ENCODE measurements around the gene MARCHF2.

MARCHF2 gene

DNA sequence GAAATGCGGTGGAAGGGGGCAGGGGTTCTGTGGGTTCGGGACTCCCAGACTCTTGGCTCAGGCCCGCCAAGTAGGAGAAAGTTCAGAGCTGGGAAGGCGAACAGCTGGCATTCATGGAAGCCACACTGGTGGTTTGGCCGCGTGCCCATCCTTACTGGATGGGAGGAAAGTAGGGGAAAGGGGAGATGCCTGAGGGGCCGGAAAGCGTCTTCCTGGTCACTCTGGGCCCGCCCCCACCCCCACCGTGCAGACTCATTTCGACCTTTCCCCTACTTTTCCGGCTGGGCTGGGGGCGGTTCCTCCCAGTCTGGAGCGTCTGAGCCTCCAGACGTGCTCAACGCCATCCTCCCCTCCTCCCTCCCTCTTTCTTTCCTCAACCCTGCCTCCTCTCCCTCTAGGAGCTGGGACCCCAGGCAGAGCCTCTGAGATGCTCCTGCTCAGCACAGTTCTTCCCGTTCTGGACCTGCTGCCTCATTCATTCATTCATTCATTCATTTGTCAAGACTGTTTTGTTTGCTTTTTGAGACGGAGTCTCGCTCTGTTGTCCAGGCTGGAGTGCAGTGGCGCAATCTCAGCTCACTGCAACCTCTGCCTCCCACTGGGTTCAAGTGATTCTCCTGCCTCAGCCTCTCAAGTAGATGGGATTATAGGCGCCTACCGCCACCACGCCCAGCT is 45.6 kb upstream of the MARCHF2 start:
- H3K9me3 ChIP-seq (ENCODE audit: control insufficient read depth, insufficient read depth, low read depth, low read length) = no peaks in the 10 kb centered on the region
- H3K4me1 ChIP-seq (ENCODE audit: control insufficient read depth, insufficient read depth, low read length) = peaks cover 20% of the 10 kb centered on the region
- ChIA-PET CTCF (interaction anchor here (1.1 to 3.6 kb wide), 2 partner anchors 14 to 31 kb away, joined by 3 to 35 read pairs; no protein-coding TSS in a partner anchor), POLR2A (interaction anchor here (0.6 to 1.7 kb wide), 8 partner anchors 12 to 159 kb away, joined by 3 to 10 read pairs (median 3); partner anchors contain the start of genes MARCHF2 and RAB11B)
- H3K4me3 ChIP-seq (ENCODE audit: low read depth, low read length) = peak overlapping the region; percentile 28
- no peak overlapping the region for H3K27ac ChIP-seq (ENCODE audit: extremely low read depth, low read depth, low read length)
- H3K36me3 ChIP-seq (ENCODE audit: control insufficient read depth in 2 of 2, insufficient read depth in 1 of 2, low read length in 2 of 2) = no peaks in the 10 kb centered on the region
- peak; percentile 97 for TF ChIP-seq PRDM10 (tag by site-specific recombination; IDR thresholded peaks at IDR 0.05)
- TF ChIP-seq ZXDB (tag by site-specific recombination; IDR thresholded peaks at IDR 0.05) = peak; percentile 75; the same call in 1 of the 2 replicates
- TF ChIP-seq, protein P1, sequence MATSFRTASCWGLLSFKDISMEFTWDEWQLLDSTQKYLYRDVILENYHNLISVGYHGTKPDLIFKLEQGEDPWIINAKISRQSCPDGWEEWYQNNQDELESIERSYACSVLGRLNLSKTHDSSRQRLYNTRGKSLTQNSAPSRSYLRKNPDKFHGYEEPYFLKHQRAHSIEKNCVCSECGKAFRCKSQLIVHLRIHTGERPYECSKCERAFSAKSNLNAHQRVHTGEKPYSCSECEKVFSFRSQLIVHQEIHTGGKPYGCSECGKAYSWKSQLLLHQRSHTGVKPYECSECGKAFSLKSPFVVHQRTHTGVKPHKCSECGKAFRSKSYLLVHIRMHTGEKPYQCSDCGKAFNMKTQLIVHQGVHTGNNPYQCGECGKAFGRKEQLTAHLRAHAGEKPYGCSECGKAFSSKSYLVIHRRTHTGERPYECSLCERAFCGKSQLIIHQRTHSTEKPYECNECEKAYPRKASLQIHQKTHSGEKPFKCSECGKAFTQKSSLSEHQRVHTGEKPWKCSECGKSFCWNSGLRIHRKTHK (tag by site-specific recombination; IDR thresholded peaks at IDR 0.05) = no peak
- TF ChIP-seq SP7 (tag by site-specific recombination; IDR thresholded peaks at IDR 0.05) = peak; percentile 92
- TF ChIP-seq, protein P2, sequence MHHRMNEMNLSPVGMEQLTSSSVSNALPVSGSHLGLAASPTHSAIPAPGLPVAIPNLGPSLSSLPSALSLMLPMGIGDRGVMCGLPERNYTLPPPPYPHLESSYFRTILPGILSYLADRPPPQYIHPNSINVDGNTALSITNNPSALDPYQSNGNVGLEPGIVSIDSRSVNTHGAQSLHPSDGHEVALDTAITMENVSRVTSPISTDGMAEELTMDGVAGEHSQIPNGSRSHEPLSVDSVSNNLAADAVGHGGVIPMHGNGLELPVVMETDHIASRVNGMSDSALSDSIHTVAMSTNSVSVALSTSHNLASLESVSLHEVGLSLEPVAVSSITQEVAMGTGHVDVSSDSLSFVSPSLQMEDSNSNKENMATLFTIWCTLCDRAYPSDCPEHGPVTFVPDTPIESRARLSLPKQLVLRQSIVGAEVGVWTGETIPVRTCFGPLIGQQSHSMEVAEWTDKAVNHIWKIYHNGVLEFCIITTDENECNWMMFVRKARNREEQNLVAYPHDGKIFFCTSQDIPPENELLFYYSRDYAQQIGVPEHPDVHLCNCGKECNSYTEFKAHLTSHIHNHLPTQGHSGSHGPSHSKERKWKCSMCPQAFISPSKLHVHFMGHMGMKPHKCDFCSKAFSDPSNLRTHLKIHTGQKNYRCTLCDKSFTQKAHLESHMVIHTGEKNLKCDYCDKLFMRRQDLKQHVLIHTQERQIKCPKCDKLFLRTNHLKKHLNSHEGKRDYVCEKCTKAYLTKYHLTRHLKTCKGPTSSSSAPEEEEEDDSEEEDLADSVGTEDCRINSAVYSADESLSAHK (tag by site-specific recombination; IDR thresholded peaks at IDR 0.05) = no peak
- 0 out of 2 replicates have a peak, but pooled peaks have one; percentile 16 for TF ChIP-seq KLF10 (tag by site-specific recombination; IDR thresholded peaks at IDR 0.05)
- TF ChIP-seq ZBTB21 (tag by site-specific recombination; IDR thresholded peaks at IDR 0.05) = peak; percentile 57; the same call in 1 of the 2 replicates
- no peak for TF ChIP-seq ZNF292 (tag by site-specific recombination; IDR thresholded peaks at IDR 0.05; ENCODE audit: borderline replicate concordance, low read depth)
- peak; percentile 96 for TF ChIP-seq PRDM1 (tag by site-specific recombination; IDR thresholded peaks at IDR 0.05)
- TF ChIP-seq ZNF175 (tag by site-specific recombination; IDR thresholded peaks at IDR 0.05) = no peak
- peak; percentile 42 for TF ChIP-seq ZNF341 (tag by site-specific recombination; IDR thresholded peaks at IDR 0.05; ENCODE audit: low read depth)
- TF ChIP-seq ZNF692 (tag by site-specific recombination; IDR thresholded peaks at IDR 0.05) = peak; percentile 58
- peak; percentile 23 for TF ChIP-seq ZBTB26 (tag by site-specific recombination; optimal IDR thresholded peaks at IDR 0.05)
- no peak for TF ChIP-seq ZNF670 (tag by site-specific recombination; IDR thresholded peaks at IDR 0.05; ENCODE audit: low read depth)
- peak; percentile 79 for TF ChIP-seq GLIS1 (tag by site-specific recombination; IDR thresholded peaks at IDR 0.05)
- no peak for TF ChIP-seq ZNF621 (tag by site-specific recombination; IDR thresholded peaks at IDR 0.05)
- TF ChIP-seq ZNF121 (tag by site-specific recombination; IDR thresholded peaks at IDR 0.05) = peak; percentile 98
- 0 out of 2 replicates have a peak, but pooled peaks have one; percentile 24 for TF ChIP-seq ZSCAN30 (tag by site-specific recombination; IDR thresholded peaks at IDR 0.05)
- peak; percentile 76; the same call in 1 of the 2 replicates for TF ChIP-seq ZEB2 (tag by site-specific recombination; IDR thresholded peaks at IDR 0.05)
- peak; percentile 97 for TF ChIP-seq ZNF24 (tag by site-specific recombination; IDR thresholded peaks at IDR 0.05)
- peak; percentile 61; the same call in 1 of the 2 replicates for TF ChIP-seq ZNF843 (tag by site-specific recombination; IDR thresholded peaks at IDR 0.05)
- peak; percentile 4 for TF ChIP-seq ZSCAN23 (tag by site-specific recombination; IDR thresholded peaks at IDR 0.05)
- TF ChIP-seq KLF8 (tag by site-specific recombination; IDR thresholded peaks at IDR 0.05) = 0 out of 2 replicates have a peak, but pooled peaks have one; percentile 41
- TF ChIP-seq SP2 (tag by site-specific recombination; IDR thresholded peaks at IDR 0.05) = peak; percentile 85
- TF ChIP-seq ZBTB48 (tag by site-specific recombination; IDR thresholded peaks at IDR 0.05) = peak; percentile 68; the same call in 1 of the 2 replicates
- TF ChIP-seq, protein P3, sequence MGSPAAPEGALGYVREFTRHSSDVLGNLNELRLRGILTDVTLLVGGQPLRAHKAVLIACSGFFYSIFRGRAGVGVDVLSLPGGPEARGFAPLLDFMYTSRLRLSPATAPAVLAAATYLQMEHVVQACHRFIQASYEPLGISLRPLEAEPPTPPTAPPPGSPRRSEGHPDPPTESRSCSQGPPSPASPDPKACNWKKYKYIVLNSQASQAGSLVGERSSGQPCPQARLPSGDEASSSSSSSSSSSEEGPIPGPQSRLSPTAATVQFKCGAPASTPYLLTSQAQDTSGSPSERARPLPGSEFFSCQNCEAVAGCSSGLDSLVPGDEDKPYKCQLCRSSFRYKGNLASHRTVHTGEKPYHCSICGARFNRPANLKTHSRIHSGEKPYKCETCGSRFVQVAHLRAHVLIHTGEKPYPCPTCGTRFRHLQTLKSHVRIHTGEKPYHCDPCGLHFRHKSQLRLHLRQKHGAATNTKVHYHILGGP (tag by site-specific recombination; IDR thresholded peaks at IDR 0.05) = peak; percentile 84; the same call in 1 of the 2 replicates
